Progenitor cell of endocrine pancreas (in vitro differentiated cells): ENCODE results near the gene FGF11. TPM values are rescaled to one million over a fixed set of nuclear protein-coding genes. Genes with fewer than 3 reads are reported as not detected.

Experiments
- DNase-seq: peaks from one replicate; pipeline ENCODE4 v3.0.0; 2021; ENCODE audit warnings: low spot score; ENCODE audit not compliant: unreplicated experiment
- H3K27ac Mint-ChIP-seq: 2 replicates; pipeline ENCODE4 v1.8.0; 2021; ENCODE audit warnings: mild to moderate bottlenecking, moderate library complexity, mixed read lengths
- H3K27me3 Mint-ChIP-seq: 2 replicates; pipeline ENCODE4 v1.8.0; 2021; ENCODE audit warnings: mixed read lengths
- H3K36me3 Mint-ChIP-seq: 2 replicates; pipeline ENCODE4 v1.8.0; 2022; ENCODE audit warnings: mixed read lengths; ENCODE audit not compliant: insufficient read depth
- H3K4me1 Mint-ChIP-seq: 2 replicates; pipeline ENCODE4 v1.8.0; 2021; ENCODE audit warnings: low read depth, mixed read lengths
- H3K4me3 Mint-ChIP-seq: 2 replicates; pipeline ENCODE4 v1.8.0; 2021; ENCODE audit warnings: low read depth, mild to moderate bottlenecking, moderate library complexity, mixed read lengths
- H3K9me3 Mint-ChIP-seq: 2 replicates; pipeline ENCODE4 v1.8.0; 2021; ENCODE audit warnings: low read depth, mixed read lengths
- total RNA-seq: library from RNA; stranded (reverse); gene quantifications from 2 replicates; pipeline ENCODE4 v1.2.1, GENCODE V29; 2021
- TF ChIP-seq, protein P1 (sequence below): fragments of 200-600 bp; sonication (generic); IDR thresholded peaks from one replicate; pipeline ENCODE4 v1.5.0; 2021; ENCODE audit warnings: antibody characterized with exemption, mild to moderate bottlenecking; ENCODE audit not compliant: unreplicated experiment

The FGF11 gene
- total RNA-seq, 1 donor from 2014 or later = 4.5 TPM

DNA sequence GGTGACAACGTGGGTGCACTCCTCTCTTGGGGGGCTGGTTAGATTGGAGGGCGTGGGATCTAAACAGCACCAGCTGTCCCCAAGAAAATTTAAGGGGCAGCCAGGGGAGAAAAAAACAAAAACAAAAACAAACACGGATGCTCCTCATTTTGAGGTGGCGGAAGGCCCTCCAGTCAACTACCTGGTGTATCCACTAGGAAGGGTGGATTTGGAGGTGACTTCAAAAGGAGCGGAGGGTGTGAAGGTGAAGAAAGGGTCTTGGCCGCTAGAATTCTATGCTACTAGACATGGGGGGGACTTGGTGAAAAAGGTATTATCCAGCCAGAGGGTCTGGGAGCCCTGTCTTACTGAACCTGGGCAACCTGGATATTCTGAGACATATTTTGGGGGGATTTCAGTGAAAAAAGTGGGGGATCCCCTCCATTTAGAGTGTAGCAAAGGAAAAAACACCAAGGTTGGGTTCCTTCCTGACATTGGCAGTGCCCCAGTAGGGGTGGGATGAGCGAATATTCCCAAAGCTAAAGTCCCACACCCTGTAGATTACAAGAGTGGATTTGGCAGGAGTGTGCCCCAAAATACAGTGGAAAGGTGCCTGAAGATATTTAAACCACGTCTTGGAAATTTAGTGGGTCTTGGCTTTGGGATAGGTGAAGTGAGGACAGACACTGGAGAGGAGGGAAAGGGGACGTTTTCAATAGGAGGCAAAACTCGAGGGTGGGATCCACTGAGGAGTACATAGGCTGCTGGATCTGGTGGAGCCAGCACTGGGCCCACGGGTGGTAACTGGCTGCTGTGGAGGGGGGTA is 454 bp upstream of the FGF11 start:
- no peaks in the 10 kb centered on the region for H3K36me3 Mint-ChIP-seq

DNA sequence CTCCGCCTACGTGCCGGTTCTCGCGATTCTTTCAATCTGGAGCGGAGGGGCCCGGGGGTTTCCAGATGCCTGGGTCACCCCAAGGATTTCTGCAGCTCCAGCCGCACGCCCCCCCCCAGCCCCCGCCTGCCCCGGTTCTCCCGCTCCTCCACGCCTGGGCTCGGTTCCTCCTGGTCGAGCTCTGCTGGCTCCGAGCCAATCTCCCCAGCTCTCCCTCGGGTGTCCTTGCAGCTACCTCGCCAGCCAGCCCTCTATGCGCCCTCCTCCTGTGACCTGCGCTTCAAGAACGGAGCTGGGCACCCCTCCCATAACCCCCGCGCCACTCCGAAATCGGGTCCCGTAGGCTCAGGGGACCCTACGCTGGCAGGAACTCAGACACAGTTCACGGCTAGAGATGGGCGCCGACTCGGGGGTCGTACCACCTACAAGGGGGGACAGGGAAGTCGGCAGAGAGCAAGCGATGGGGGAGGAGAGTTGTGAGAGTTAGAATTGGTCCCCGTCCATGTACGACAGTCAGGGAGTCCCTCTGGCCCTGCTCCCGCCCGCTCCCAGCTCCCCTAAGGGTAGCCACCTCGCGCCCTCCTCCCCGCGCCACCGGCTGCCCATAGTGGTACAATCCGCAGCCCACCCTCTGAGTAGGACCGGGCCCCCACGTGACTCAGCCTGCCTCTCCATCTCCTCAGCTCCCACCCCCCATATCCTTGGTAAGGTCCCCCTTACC is 961 bp downstream of the FGF11 start:
- H3K4me1 Mint-ChIP-seq = peaks cover 24% of the 10 kb centered on the region
- peaks cover 58% of the 10 kb centered on the region for H3K27me3 Mint-ChIP-seq
- DNase-seq = no peak
- peak overlapping the region; percentile 88 for H3K4me3 Mint-ChIP-seq
- H3K9me3 Mint-ChIP-seq = no peaks in the 10 kb centered on the region
- peak overlapping the region; percentile 88 for H3K27ac Mint-ChIP-seq
- TF ChIP-seq, protein P1, sequence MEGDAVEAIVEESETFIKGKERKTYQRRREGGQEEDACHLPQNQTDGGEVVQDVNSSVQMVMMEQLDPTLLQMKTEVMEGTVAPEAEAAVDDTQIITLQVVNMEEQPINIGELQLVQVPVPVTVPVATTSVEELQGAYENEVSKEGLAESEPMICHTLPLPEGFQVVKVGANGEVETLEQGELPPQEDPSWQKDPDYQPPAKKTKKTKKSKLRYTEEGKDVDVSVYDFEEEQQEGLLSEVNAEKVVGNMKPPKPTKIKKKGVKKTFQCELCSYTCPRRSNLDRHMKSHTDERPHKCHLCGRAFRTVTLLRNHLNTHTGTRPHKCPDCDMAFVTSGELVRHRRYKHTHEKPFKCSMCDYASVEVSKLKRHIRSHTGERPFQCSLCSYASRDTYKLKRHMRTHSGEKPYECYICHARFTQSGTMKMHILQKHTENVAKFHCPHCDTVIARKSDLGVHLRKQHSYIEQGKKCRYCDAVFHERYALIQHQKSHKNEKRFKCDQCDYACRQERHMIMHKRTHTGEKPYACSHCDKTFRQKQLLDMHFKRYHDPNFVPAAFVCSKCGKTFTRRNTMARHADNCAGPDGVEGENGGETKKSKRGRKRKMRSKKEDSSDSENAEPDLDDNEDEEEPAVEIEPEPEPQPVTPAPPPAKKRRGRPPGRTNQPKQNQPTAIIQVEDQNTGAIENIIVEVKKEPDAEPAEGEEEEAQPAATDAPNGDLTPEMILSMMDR = no peak
- H3K36me3 Mint-ChIP-seq = no peaks in the 10 kb centered on the region

More for the DNA sequence above, 454 bp upstream of the FGF11 start:
- H3K4me3 Mint-ChIP-seq = peak overlapping the region; percentile 56
- peaks cover 57% of the 10 kb centered on the region for H3K27me3 Mint-ChIP-seq
- peaks cover 23% of the 10 kb centered on the region for H3K4me1 Mint-ChIP-seq
- TF ChIP-seq, protein P1 = no peak
- H3K9me3 Mint-ChIP-seq = no peaks in the 10 kb centered on the region
- DNase-seq = no peak
- no peak overlapping the region for H3K27ac Mint-ChIP-seq

GRCh38 chr17:7440834-7441195 is 1.5 kb downstream of the FGF11 start:
- peak overlapping the region; percentile 88 for H3K4me3 Mint-ChIP-seq
- DNase-seq = no peak
- H3K27me3 Mint-ChIP-seq = peaks cover 58% of the 10 kb centered on the region
- TF ChIP-seq, protein P1 = no peak
- H3K4me1 Mint-ChIP-seq = peaks cover 29% of the 10 kb centered on the region
- H3K9me3 Mint-ChIP-seq = no peaks in the 10 kb centered on the region
- peak overlapping the region; percentile 88 for H3K27ac Mint-ChIP-seq
- H3K36me3 Mint-ChIP-seq = no peaks in the 10 kb centered on the region

DNA sequence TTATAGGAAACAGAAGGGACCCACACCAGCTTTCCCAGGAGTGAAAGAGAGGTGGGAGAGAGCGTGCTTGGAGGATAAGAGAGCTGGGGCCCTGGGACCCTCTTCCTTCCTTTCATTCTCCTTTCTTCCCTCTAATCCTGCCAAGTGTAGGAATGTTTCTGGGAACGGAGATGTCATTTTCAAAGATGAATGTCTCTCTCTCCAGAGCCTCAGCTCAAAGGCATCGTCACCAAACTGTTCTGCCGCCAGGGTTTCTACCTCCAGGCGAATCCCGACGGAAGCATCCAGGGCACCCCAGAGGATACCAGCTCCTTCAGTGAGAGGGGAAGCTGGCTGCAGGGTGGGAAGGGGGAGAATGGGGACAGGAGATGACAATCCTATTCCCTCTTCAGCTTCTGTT is 2.0 kb downstream of the FGF11 start:
- H3K9me3 Mint-ChIP-seq = no peaks in the 10 kb centered on the region
- H3K4me1 Mint-ChIP-seq = peaks cover 30% of the 10 kb centered on the region
- no peak overlapping the region for H3K27ac Mint-ChIP-seq
- TF ChIP-seq, protein P1 = no peak
- H3K27me3 Mint-ChIP-seq = peaks cover 58% of the 10 kb centered on the region
- no peaks in the 10 kb centered on the region for H3K36me3 Mint-ChIP-seq
- DNase-seq = no peak
- H3K4me3 Mint-ChIP-seq = peak overlapping the region; percentile 88

- Mint-ChIP-seq H3K9me3 (no peaks in the 10 kb centered on the region), H3K4me3 (no peak overlapping the region), H3K36me3 (no peaks in the 10 kb centered on the region), H3K27ac (peak overlapping the region; percentile 40), H3K4me1 (peaks cover 29% of the 10 kb centered on the region), H3K27me3 (peaks cover 54% of the 10 kb centered on the region)
- DNase-seq = no peak
- TF ChIP-seq, protein P1 = no peak
Measured at GRCh38 chr17:7442142-7442541, 2.8 kb downstream of the FGF11 start.
